K562 (cell line): ENCODE data around the gene LGALS3BP. TPM values are rescaled to one million over a fixed set of nuclear protein-coding genes. Genes with fewer than 3 reads are reported as not detected.

Experiments
- ADNP ChIP-seq: fragments of 200-800 bp; sonication (Bioruptor generic); IDR thresholded peaks from 2 replicates; pipeline ENCODE4 v1.6.1; 2016; ENCODE audit warnings: missing genetic modification characterization, missing compliant biosample characterization
- CREM ChIP-seq: IDR thresholded peaks from 2 replicates; pipeline ENCODE4 v1.6.1; 2014; ENCODE audit warnings: antibody characterized with exemption, low read depth
- DACH1 ChIP-seq: fragments of 450-650 bp; IDR thresholded peaks from 2 replicates; pipeline ENCODE4 v1.6.1; 2018; ENCODE audit not compliant: partially characterized antibody
- DMBX1 ChIP-seq: fragments of 250-450 bp; sonication (Bioruptor Pico); IDR thresholded peaks from 2 replicates; pipeline ENCODE4 v1.8.0; 2022; ENCODE audit warnings: inconsistent platforms, mild to moderate bottlenecking, moderate library complexity, borderline replicate concordance
- EZH2 ChIP-seq: IDR thresholded peaks from 2 replicates; pipeline ENCODE4 v1.6.1; 2012; ENCODE audit warnings: low read depth, mild to moderate bottlenecking, inconsistent platforms, low read length, borderline replicate concordance
- FOXM1 ChIP-seq, 2 experiments: fragments of 450-650 bp in 1 of 2; sonication (generic) in 1 of 2; formaldehyde crosslinking in 1 of 2; IDR thresholded peaks; 2 replicates each; pipeline versions ENCODE4 v1.6.1 to v1.9.0; 2017 to 2022; ENCODE audit warnings: low read depth in 2 of 2, mild to moderate bottlenecking in 2 of 2, missing genetic modification reagents in 1 of 2, moderate library complexity in 1 of 2
- GATAD2B ChIP-seq: fragments of 450-650 bp; IDR thresholded peaks from 2 replicates; pipeline ENCODE4 v1.6.1; 2017; ENCODE audit warnings: mild to moderate bottlenecking, borderline replicate concordance
- HDAC1 ChIP-seq, 2 experiments: fragments of 450-650 bp; IDR thresholded peaks; 2 replicates each; pipeline ENCODE4 v1.6.1; 2016 to 2017; ENCODE audit warnings: inconsistent platforms in 1 of 2, mild to moderate bottlenecking in 1 of 2, moderate library complexity in 1 of 2
- HDAC8 ChIP-seq: fragments of 450-650 bp; IDR thresholded peaks from 2 replicates; pipeline ENCODE4 v1.6.1; 2016; ENCODE audit warnings: mild to moderate bottlenecking, missing genetic modification characterization, moderate library complexity, missing compliant biosample characterization
- JUND ChIP-seq, 2 experiments: IDR thresholded peaks; 2 replicates in 1 of 2; 3 replicates in 1 of 2; pipeline ENCODE4 v1.6.1; 2011; ENCODE audit warnings: borderline replicate concordance in 2 of 2, low read depth in 2 of 2, low read length in 2 of 2, improper control_type of control experiment in 1 of 2, missing biosample characterization in 1 of 2, missing genetic modification characterization in 1 of 2, missing genetic modification reagents in 1 of 2
- NR2C1 ChIP-seq, 2 experiments: fragments of 450-650 bp; IDR thresholded peaks; 2 replicates each; pipeline ENCODE4 v1.6.1; 2017; ENCODE audit warnings: mild to moderate bottlenecking in 2 of 2, antibody characterized with exemption in 1 of 2, inconsistent platforms in 1 of 2, missing compliant biosample characterization in 1 of 2, missing genetic modification characterization in 1 of 2
- SAFB ChIP-seq: fragments of 200-400 bp; formaldehyde crosslinking; IDR thresholded peaks from 2 replicates; pipeline ENCODE4 v1.6.1; 2017; ENCODE audit warnings: low read depth, low read length, borderline replicate concordance
- SMARCE1 ChIP-seq: fragments of 450-650 bp; IDR thresholded peaks from 2 replicates; pipeline ENCODE4 v1.7.1; 2016; ENCODE audit warnings: mild to moderate bottlenecking
- ZNF586 ChIP-seq: fragments of 450-650 bp; formaldehyde crosslinking; conservative IDR thresholded peaks from 2 replicates; pipeline ENCODE4 v1.4.0; 2020; ENCODE audit warnings: mild to moderate bottlenecking, moderate library complexity
- polyA plus RNA-seq, 8 experiments: library from polyadenylated mRNA; depleted of rRNA in 4 of 8; stranded (reverse) in 5 of 8; unstranded in 3 of 8; fragments of >200 nt; fragmentation: Nextera tagmentation in 2 of 8; fragmentation: Illumina TruSeq in 1 of 8; extraction: Ambion mirVana in 2 of 8; extraction: Trizol in 1 of 8; gene quantifications; 2 replicates each; pipeline versions ENCODE4 v1.2.1 to v1.2.3, GENCODE V29; 2011 to 2014; ENCODE audit warnings: inconsistent platforms in 1 of 8, missing spikeins in 1 of 8
- total RNA-seq, 7 experiments: library from RNA; depleted of rRNA in 6 of 7; stranded (reverse); fragments of >200 nt in 6 of 7; fragmentation: Illumina TruSeq in 2 of 7; extraction: Trizol in 2 of 7; gene quantifications; 2 replicates each; pipeline versions ENCODE4 v1.2.1 to v1.2.3, GENCODE V29; 2011 to 2021; ENCODE audit warnings: low replicate concordance in 1 of 7
- TF ChIP-seq, protein P1 (sequence below): sonication (generic); formaldehyde crosslinking; IDR thresholded peaks from 2 replicates; pipeline ENCODE4 v1.8.0; 2022; ENCODE audit warnings: missing genetic modification reagents, mild to moderate bottlenecking, moderate library complexity, borderline replicate concordance
- TF ChIP-seq, protein P2 (sequence below), 2 experiments: fragments of 450-650 bp; formaldehyde crosslinking in 1 of 2; IDR thresholded peaks; 2 replicates each; pipeline versions ENCODE4 v1.4.0 to v1.6.1; 2014 to 2020; ENCODE audit warnings: mild to moderate bottlenecking in 2 of 2, borderline replicate concordance in 1 of 2, low read depth in 1 of 2

Gene LGALS3BP
- total and polyA plus RNA-seq, 9 of the 15 experiments (the other 6 are each of a cell fraction or from before 2014, with no cell fraction given): 0.39 to 5.3 (median 3.2) TPM

DNA sequence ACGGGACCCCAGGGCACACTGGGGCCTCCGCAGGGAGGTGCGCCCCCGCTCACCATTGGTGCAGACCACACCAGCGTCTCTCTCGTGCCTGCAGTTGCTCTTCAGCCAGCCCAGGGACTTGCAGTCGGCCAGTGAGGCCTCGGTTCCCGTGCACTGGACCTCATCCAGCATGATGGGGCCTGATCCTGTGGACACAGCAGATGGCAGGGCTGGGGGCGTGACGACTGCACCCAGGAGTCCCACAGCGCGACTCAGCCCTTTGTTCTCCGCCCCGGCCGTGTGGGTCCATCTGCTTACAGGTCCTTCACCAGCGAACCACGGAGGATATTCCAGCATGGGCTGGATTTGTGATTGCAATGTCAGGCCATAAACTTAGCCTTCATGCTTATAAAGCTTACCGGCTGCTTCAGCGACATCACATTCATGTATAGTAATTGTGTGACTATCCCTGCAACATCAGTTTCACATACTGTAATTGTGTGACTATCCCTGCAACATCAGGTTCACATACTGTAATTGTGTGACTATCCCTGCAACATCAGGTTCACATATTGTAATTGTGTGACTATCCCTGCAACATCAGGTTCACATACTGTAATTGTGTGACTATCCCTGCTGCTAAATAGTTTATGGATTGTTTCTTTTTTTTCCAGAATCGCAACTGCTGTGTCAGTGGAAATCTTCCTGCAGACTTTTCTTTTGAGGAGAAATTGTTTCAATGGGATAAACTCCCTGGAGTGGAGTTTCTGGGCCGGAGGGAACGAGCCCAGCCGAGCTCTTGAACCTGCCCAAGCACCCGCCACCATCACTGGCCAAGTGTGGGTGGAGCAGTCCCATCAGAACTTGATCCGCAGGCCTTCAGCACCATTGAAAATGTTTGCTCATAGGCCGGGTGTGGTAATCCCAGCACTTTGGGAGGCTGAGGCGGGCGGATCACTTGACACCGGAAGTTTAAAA, 4.8 kb downstream of the LGALS3BP start (continued):
- TF ChIP-seq ADNP (no peak), SAFB (no peak), CREM (peak; percentile 82), SMARCE1 (no peak), FOXM1 (IDR thresholded peaks at IDR 0.05; ENCODE audit: low read depth) (peak; percentile 65), FOXM1 (CRISPR knock-in tag; IDR thresholded peaks at IDR 0.05; ENCODE audit: low read depth) (no peak), JUND (IDR thresholded peaks at IDR 0.05; ENCODE audit: borderline replicate concordance, low read depth, low read length) (peak; percentile 65; the same call in 1 of the 2 replicates), JUND (tag; IDR thresholded peaks at IDR 0.05; ENCODE audit: borderline replicate concordance, low read depth, low read length) (peak; percentile 58; the same call in 1 of the 3 replicates), ZNF586 (CRISPR knock-in tag) (no peak), EZH2 (peak; percentile 95; the same call in 1 of the 2 replicates), NR2C1 (IDR thresholded peaks at IDR 0.05) (no peak), NR2C1 (tag; IDR thresholded peaks at IDR 0.05) (no peak), DMBX1 (CRISPR knock-in tag) (no peak), HDAC8 (tag) (no peak), HDAC1 (IDR thresholded peaks at IDR 0.05) (no peak), GATAD2B (no peak), DACH1 (no peak)
- TF ChIP-seq, protein P1, sequence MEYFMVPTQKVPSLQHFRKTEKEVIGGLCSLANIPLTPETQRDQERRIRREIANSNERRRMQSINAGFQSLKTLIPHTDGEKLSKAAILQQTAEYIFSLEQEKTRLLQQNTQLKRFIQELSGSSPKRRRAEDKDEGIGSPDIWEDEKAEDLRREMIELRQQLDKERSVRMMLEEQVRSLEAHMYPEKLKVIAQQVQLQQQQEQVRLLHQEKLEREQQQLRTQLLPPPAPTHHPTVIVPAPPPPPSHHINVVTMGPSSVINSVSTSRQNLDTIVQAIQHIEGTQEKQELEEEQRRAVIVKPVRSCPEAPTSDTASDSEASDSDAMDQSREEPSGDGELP (CRISPR knock-in tag): 0 out of 2 replicates have a peak, but pooled peaks have one; percentile 15
- TF ChIP-seq, protein P2, sequence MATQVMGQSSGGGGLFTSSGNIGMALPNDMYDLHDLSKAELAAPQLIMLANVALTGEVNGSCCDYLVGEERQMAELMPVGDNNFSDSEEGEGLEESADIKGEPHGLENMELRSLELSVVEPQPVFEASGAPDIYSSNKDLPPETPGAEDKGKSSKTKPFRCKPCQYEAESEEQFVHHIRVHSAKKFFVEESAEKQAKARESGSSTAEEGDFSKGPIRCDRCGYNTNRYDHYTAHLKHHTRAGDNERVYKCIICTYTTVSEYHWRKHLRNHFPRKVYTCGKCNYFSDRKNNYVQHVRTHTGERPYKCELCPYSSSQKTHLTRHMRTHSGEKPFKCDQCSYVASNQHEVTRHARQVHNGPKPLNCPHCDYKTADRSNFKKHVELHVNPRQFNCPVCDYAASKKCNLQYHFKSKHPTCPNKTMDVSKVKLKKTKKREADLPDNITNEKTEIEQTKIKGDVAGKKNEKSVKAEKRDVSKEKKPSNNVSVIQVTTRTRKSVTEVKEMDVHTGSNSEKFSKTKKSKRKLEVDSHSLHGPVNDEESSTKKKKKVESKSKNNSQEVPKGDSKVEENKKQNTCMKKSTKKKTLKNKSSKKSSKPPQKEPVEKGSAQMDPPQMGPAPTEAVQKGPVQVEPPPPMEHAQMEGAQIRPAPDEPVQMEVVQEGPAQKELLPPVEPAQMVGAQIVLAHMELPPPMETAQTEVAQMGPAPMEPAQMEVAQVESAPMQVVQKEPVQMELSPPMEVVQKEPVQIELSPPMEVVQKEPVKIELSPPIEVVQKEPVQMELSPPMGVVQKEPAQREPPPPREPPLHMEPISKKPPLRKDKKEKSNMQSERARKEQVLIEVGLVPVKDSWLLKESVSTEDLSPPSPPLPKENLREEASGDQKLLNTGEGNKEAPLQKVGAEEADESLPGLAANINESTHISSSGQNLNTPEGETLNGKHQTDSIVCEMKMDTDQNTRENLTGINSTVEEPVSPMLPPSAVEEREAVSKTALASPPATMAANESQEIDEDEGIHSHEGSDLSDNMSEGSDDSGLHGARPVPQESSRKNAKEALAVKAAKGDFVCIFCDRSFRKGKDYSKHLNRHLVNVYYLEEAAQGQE (IDR thresholded peaks at IDR 0.05; ENCODE audit: borderline replicate concordance): no peak
- TF ChIP-seq, protein P2 (CRISPR knock-in tag; IDR thresholded peaks at IDR 0.05; ENCODE audit: low read depth): no peak
